Epithelial cell of proximal tubule (primary cell): ENCODE results near the gene NKPD1. TPM values are rescaled to one million over a fixed set of nuclear protein-coding genes. Genes with fewer than 3 reads are reported as not detected.
"Not testable (repeated sequence)": the region's sequence is repeated elsewhere in the genome, so short reads cannot be mapped to it uniquely, and the experiment has no call there.

ENCODE experiments used
- DNase-seq: peaks from one replicate; pipeline ENCODE4 v3.0.0-alpha.2; 2011; ENCODE audit warnings: low read depth
- H3K4me3 ChIP-seq: 2 replicates; pipeline ENCODE4 v1.5.1; 2011; ENCODE audit warnings: low read depth, mild to moderate bottlenecking, low read length
- total RNA-seq: library from RNA; depleted of rRNA; stranded (reverse); fragments of >200 nt; gene quantifications from 2 replicates; pipeline ENCODE4 v1.2.3, GENCODE V29; 2015
- TF ChIP-seq, protein P1 (sequence below): conservative IDR thresholded peaks from 2 replicates; pipeline ENCODE4 v1.5.1; 2012; ENCODE audit warnings: low read depth, mild to moderate bottlenecking, low read length

Gene NKPD1
- total RNA-seq, 1 donor from 2014 or later, result not detected

DNA sequence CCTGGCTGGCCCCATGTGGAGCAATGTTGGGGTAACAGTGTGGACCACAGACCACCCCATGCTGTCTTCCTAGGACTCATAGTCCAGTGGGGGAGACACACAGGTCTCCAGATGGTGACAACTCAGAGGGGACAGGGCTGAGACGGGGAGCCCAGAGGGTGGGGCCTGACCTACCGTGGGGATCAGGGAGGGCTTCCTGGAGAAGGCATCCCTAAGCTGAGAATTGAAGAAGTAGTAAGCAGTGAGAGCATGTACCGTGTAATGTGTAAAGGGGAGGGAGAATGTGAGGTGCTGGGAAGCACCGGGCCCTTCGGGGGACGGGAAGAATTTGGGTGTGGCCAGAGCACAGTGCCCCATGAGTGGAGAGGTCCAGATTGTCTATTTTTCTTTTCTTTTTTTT lies 36.8 kb downstream of the NKPD1 start:
- no peak overlapping the region for H3K4me3 ChIP-seq
- TF ChIP-seq, protein P1, sequence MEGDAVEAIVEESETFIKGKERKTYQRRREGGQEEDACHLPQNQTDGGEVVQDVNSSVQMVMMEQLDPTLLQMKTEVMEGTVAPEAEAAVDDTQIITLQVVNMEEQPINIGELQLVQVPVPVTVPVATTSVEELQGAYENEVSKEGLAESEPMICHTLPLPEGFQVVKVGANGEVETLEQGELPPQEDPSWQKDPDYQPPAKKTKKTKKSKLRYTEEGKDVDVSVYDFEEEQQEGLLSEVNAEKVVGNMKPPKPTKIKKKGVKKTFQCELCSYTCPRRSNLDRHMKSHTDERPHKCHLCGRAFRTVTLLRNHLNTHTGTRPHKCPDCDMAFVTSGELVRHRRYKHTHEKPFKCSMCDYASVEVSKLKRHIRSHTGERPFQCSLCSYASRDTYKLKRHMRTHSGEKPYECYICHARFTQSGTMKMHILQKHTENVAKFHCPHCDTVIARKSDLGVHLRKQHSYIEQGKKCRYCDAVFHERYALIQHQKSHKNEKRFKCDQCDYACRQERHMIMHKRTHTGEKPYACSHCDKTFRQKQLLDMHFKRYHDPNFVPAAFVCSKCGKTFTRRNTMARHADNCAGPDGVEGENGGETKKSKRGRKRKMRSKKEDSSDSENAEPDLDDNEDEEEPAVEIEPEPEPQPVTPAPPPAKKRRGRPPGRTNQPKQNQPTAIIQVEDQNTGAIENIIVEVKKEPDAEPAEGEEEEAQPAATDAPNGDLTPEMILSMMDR, result no peak
- DNase-seq, result no peak

DNA sequence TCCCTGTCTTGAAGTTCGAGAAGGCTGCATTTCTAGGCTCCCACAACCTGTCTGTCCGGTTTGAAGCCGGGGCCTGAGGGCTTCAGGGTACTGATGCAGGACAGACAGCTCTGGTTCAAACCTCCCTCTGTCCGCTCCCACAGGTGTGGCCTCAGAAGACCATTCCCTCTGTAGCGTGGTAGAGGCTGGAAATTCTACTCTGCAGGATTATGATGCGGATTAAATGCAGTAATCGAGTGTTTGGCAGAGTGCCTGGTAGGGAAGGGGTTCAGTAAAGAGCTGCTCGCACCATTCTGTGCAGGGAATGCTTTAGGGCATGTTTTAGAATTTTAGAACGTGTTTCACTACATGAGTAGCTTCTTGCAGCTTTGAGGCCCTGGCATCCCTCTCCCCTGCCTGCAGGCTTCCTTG lies 37.3 kb downstream of the NKPD1 start:
- TF ChIP-seq, protein P1, result no peak
- H3K4me3 ChIP-seq, result no peak overlapping the region
- DNase-seq, result no peak

DNA sequence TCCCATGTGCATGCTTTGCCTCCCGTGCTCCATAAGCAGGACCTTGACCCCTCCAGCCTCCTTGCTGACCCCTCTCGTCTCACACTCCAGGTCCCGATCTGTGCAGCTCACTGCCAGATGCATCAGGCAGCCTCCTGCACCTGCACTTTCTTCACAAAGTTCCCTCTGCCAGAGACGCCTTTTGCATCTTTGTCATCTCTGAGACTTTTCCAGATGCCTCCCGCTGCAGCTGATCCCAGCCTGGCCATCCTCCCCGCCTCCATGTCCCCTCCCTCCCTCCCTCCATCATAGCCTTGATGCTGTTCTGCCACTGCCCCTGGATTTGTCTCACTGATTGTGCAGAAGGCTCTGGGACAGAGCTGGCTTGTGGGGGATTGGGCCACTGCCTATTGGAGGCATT lies 38.0 kb downstream of the NKPD1 start:
- DNase-seq, result no peak
- H3K4me3 ChIP-seq, result no peak overlapping the region
- TF ChIP-seq, protein P1, result no peak

DNA sequence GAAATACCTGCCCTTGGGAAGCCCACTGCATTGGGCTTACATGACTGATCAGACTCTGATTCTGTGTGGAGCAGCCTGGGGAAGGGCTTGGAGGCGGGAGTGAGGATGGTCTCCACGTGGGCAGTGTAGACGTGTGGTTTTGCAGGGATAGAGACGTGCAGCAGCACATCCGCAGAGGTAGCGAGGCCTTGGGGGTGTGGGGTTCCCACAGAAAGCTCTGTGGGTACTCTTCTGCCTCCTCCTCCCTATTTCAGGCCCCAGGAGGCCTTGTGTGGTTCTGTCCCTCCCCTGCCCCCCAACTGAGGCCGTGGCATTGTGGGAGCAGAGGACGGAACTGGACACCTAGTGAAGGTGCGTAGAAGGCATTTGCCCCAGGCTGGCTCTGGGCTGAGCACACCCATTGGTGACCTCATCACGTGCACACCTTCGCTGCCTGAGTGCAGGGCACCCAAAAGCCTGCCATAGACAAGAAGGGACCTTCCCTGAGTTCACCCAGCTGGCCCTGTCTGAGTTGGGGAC lies 38.9 kb downstream of the NKPD1 start:
- no peak for DNase-seq
- no peak overlapping the region for H3K4me3 ChIP-seq
- TF ChIP-seq, protein P1, result no peak

DNA sequence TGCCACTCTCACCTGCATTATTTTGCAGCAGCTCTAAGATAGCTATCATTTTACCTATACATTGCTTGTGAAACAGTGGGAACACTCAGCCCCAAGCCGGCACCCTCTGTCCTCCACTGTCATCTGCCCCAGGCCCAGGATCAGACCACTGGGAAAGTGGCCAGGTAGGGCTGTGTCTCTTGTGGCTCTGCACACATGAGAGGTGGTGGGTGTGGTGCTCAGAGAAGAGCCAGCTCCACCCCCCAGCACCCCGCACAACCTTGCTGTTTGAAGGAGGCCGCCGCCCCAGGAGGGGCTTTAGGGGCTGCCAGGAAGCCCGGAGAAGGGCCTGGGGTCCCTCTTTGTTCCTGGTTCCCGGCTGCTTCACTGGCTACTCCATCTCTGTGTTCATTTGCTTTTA lies 41.2 kb downstream of the NKPD1 start:
- TF ChIP-seq, protein P1, result no peak
- H3K4me3 ChIP-seq, result no peak overlapping the region
- no peak for DNase-seq

DNA sequence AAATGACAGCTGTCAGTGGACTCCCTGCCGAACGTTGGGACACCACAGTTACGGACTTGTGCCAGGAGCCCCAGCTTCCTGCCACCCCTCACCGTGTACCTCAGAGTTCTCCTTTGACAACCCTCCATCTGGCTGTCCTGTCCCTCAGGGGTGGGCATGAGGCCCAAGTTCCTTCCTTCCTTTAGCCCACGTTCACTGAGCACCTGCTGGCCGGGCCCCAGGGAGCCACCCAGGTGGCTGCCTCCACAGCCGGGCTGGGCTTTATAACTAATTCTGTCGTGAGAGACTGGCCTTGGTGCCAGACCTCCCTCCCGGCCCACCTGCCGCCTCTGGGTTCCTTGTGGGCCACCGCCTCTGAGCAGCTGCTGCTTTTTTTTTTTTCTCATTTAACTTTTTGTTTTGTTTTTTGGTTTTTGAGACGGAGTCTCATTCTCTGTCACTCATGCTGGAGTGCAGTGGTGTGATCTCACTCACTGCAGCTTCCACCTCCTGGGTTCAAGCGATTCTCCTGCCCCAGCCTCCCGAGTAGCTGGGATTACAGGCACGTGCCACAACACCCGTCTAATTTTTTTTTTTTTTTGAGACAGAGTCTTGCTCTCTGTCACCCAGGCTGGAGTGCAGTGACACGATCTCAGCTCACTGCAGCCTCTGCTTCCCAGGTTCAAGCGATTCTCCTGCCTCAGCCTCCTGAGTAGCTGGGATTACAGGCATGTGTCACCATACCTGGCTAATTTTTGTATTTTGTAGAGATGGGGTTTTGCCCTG lies 42.0 kb downstream of the NKPD1 start:
- not testable (repeated sequence) for H3K4me3 ChIP-seq, DNase-seq

DNA sequence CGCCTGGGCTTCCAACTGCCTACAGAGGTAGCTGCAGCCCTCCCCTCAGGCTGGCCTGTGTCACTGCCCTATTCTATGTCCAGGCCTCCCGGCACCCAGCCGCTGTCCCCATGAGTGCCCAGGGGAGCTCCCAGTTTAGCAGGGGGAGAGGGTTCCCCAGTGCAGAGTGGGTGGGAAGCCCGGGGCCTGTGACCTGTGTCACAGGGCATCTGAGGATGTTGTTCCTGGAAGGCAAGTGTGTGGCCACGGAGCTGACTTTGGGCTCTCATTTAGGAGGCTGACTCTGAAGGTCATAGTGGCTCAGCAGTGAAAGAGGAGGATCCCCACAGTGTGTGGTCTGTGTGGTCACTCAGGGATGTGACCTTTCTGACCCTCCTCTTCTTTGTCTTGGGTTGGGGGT lies 42.7 kb downstream of the NKPD1 start:
- no peak overlapping the region for H3K4me3 ChIP-seq
- DNase-seq, result no peak
- TF ChIP-seq, protein P1, result no peak
